GM21515 (cell line): Measurements from ENCODE around the gene IGF2BP2.
"Not testable (repeated sequence)": the region's sequence is repeated elsewhere in the genome, so short reads cannot be mapped to it uniquely, and the experiment has no call there.

Experiments
- ATAC-seq: cut with Tn5 transposase; IDR thresholded peaks from one replicate; pipeline ENCODE4 v1.9.1; 2021; ENCODE audit not compliant: unreplicated experiment

Gene IGF2BP2

GRCh38 chr3:185716436-185717108, 108.3 kb downstream of the IGF2BP2 start:
- ATAC-seq = no peak

GRCh38 chr3:185715091-185715490, 109.8 kb downstream of the IGF2BP2 start:
- no peak for ATAC-seq

- ATAC-seq = no peak
These were observed 110.8 kb downstream of the IGF2BP2 start for GRCh38 chr3:185714085-185714484.

- ATAC-seq = no peak
These were observed 111.8 kb downstream of the IGF2BP2 start for GRCh38 chr3:185713015-185713414.

- no peak for ATAC-seq
These were observed 112.5 kb downstream of the IGF2BP2 start for GRCh38 chr3:185712337-185712736.

- ATAC-seq = no peak
These were observed 113.5 kb downstream of the IGF2BP2 start for GRCh38 chr3:185711255-185711870.

- no peak for ATAC-seq
These were observed 115.4 kb downstream of the IGF2BP2 start for GRCh38 chr3:185709251-185709955.

GRCh38 chr3:185708392-185708791, 116.5 kb downstream of the IGF2BP2 start:
- ATAC-seq = no peak

- ATAC-seq = no peak
These were observed 119.3 kb downstream of the IGF2BP2 start for GRCh38 chr3:185705498-185705897.

- no peak for ATAC-seq
These were observed 122.3 kb downstream of the IGF2BP2 start for GRCh38 chr3:185702262-185703225.

GRCh38 chr3:185701611-185702261, 123.1 kb downstream of the IGF2BP2 start:
- no peak for ATAC-seq

- no peak for ATAC-seq
These were observed 124.9 kb downstream of the IGF2BP2 start for GRCh38 chr3:185699927-185700326.

GRCh38 chr3:185697228-185697627, 127.6 kb downstream of the IGF2BP2 start:
- not testable (repeated sequence) for ATAC-seq

GRCh38 chr3:185696039-185696438, 128.8 kb downstream of the IGF2BP2 start:
- no peak for ATAC-seq

- ATAC-seq = no peak
These were observed 130.7 kb downstream of the IGF2BP2 start for GRCh38 chr3:185693985-185694653.

GRCh38 chr3:185691622-185692021, 133.2 kb downstream of the IGF2BP2 start:
- no peak for ATAC-seq

- no peak for ATAC-seq
These were observed 137.5 kb downstream of the IGF2BP2 start for GRCh38 chr3:185687271-185687878.

- ATAC-seq = no peak
These were observed 139.4 kb downstream of the IGF2BP2 start for GRCh38 chr3:185685231-185686035.

GRCh38 chr3:185680231-185680630, 144.6 kb downstream of the IGF2BP2 start:
- no peak for ATAC-seq
